HEK293T (cell line): ENCODE data around the gene BTBD10.

Source experiments
- CTCF ChIA-PET: fragments of 350-600 bp; formaldehyde crosslinking; extraction: SDS; loops from one replicate; lab custom pipeline; 2021; ENCODE audit warnings: antibody characterized with exemption, inconsistent platforms; lab: Yijun Ruan, JAX
- POLR2A ChIA-PET: fragments of 350-600 bp; formaldehyde crosslinking; extraction: SDS; loops from one replicate; lab custom pipeline; 2020; ENCODE audit warnings: antibody characterized with exemption, inconsistent platforms; lab: Yijun Ruan, JAX
- DNase-seq: peaks from one replicate; pipeline ENCODE4 v3.0.0; 2012; ENCODE audit warnings: mixed read lengths; ENCODE audit errors: extremely low spot score
- ARNT ChIP-seq: fragments of 450-650 bp; IDR thresholded peaks from 2 replicates; pipeline ENCODE4 v1.6.1; 2017; ENCODE audit warnings: mild to moderate bottlenecking
- BHLHE40 ChIP-seq: fragments of 450-650 bp; IDR thresholded peaks from 2 replicates; pipeline ENCODE4 v1.6.1; 2016; ENCODE audit warnings: mild to moderate bottlenecking, moderate library complexity, borderline replicate concordance
- CTBP1 ChIP-seq: fragments of 450-650 bp; IDR thresholded peaks from 2 replicates; pipeline ENCODE4 v1.6.1; 2016; ENCODE audit warnings: borderline replicate concordance
- ELF4 ChIP-seq: fragments of 450-650 bp; IDR thresholded peaks from 2 replicates; pipeline ENCODE4 v1.6.1; 2017; ENCODE audit warnings: antibody characterized with exemption
- FOXA1 ChIP-seq: fragments of 450-650 bp; IDR thresholded peaks from 2 replicates; pipeline ENCODE4 v1.6.1; 2016; ENCODE audit warnings: mild to moderate bottlenecking
- FOXK2 ChIP-seq: fragments of 450-650 bp; IDR thresholded peaks from 2 replicates; pipeline ENCODE4 v1.6.1; 2016; ENCODE audit warnings: mild to moderate bottlenecking
- FOXM1 ChIP-seq: fragments of 450-650 bp; IDR thresholded peaks from 2 replicates; pipeline ENCODE4 v1.6.1; 2017; ENCODE audit warnings: mild to moderate bottlenecking, borderline replicate concordance
- HDGF ChIP-seq: fragments of 450-650 bp; IDR thresholded peaks from 2 replicates; pipeline ENCODE4 v1.6.1; 2017; ENCODE audit warnings: antibody characterized with exemption, borderline replicate concordance
- L3MBTL2 ChIP-seq: fragments of 450-650 bp; conservative IDR thresholded peaks from 2 replicates; pipeline ENCODE4 v1.6.1; 2016; ENCODE audit warnings: mild to moderate bottlenecking
- LEF1 ChIP-seq: fragments of 450-650 bp; IDR thresholded peaks from 2 replicates; pipeline ENCODE4 v1.6.1; 2017; ENCODE audit warnings: mild to moderate bottlenecking, borderline replicate concordance
- NFRKB ChIP-seq: fragments of 450-650 bp; IDR thresholded peaks from 2 replicates; pipeline ENCODE4 v1.6.1; 2016; ENCODE audit warnings: mild to moderate bottlenecking, moderate library complexity
- PKNOX1 ChIP-seq: fragments of 450-650 bp; IDR thresholded peaks from 2 replicates; pipeline ENCODE4 v1.6.1; 2016
- SP1 ChIP-seq: fragments of 450-650 bp; IDR thresholded peaks from 2 replicates; pipeline ENCODE4 v1.6.1; 2017
- SUZ12 ChIP-seq: fragments of 450-650 bp; IDR thresholded peaks from 2 replicates; pipeline ENCODE4 v1.6.1; 2016; ENCODE audit warnings: mild to moderate bottlenecking
- TARDBP ChIP-seq: fragments of 450-650 bp; IDR thresholded peaks from 2 replicates; pipeline ENCODE4 v1.6.1; 2016
- ZNF384 ChIP-seq: fragments of 450-650 bp; IDR thresholded peaks from 2 replicates; pipeline ENCODE4 v1.6.1; 2016

Gene BTBD10

GRCh38 chr11:13338427-13339069, 124.5 kb downstream of the BTBD10 start:
- no peak for TF ChIP-seq ARNT
- no peak for TF ChIP-seq SUZ12
- no peak for TF ChIP-seq TARDBP
- TF ChIP-seq CTBP1 = no peak
- TF ChIP-seq LEF1 = no peak
- TF ChIP-seq FOXA1 = no peak
- no peak for TF ChIP-seq FOXK2
- no peak for TF ChIP-seq NFRKB
- TF ChIP-seq BHLHE40 = no peak
- TF ChIP-seq ZNF384 = no peak
- no peak for TF ChIP-seq HDGF
- TF ChIP-seq FOXM1 = no peak
- TF ChIP-seq SP1 = no peak
- TF ChIP-seq ELF4 = no peak
- no peak for TF ChIP-seq L3MBTL2
- no peak for TF ChIP-seq PKNOX1
- ChIA-PET CTCF (interaction anchor here (2.4 kb wide), 1 partner anchor 128 kb away, joined by 8 read pairs; no protein-coding TSS in a partner anchor), POLR2A (interaction anchor here (0.6 to 0.8 kb wide), 2 partner anchors 59 to 1012 kb away, joined by 3 read pairs; no protein-coding TSS in a partner anchor)
- no peak for DNase-seq

GRCh38 chr11:13338019-13338426, 125.0 kb downstream of the BTBD10 start:
- ChIA-PET CTCF (interaction anchor here (0.7 to 2.4 kb wide), 2 partner anchors 128 to 424 kb away, joined by 5 to 8 read pairs; no protein-coding TSS in a partner anchor), POLR2A (interaction anchor here (0.6 to 0.8 kb wide), 3 partner anchors 59 to 1011 kb away, joined by 3 read pairs; no protein-coding TSS in a partner anchor)
- TF ChIP-seq NFRKB = no peak
- no peak for TF ChIP-seq HDGF
- TF ChIP-seq FOXK2 = no peak
- TF ChIP-seq TARDBP = no peak
- no peak for TF ChIP-seq PKNOX1
- no peak for TF ChIP-seq ARNT
- no peak for TF ChIP-seq SP1
- TF ChIP-seq BHLHE40 = no peak
- no peak for TF ChIP-seq FOXA1
- DNase-seq = no peak
